Occipital lobe (tissue), 2 donors: Measurements from ENCODE around the gene SUFU. TPM values are rescaled to one million over a fixed set of nuclear protein-coding genes. Genes with fewer than 3 reads are reported as not detected.
"Not testable (repeated sequence)": the region's sequence is repeated elsewhere in the genome, so short reads cannot be mapped to it uniquely, and the experiment has no call there.

Experiments used
- DNase-seq: peaks from one replicate; lab custom pipeline; 2025; lab: John Stamatoyannopoulos, UW
- total RNA-seq: library from RNA; depleted of rRNA; stranded (reverse); fragments of >200 nt; gene quantifications from one replicate; pipeline ENCODE4 v1.2.3, GENCODE V29; 2014

SUFU gene
- total RNA-seq, 1 donor from 2014 or later: 3.1 TPM

DNA sequence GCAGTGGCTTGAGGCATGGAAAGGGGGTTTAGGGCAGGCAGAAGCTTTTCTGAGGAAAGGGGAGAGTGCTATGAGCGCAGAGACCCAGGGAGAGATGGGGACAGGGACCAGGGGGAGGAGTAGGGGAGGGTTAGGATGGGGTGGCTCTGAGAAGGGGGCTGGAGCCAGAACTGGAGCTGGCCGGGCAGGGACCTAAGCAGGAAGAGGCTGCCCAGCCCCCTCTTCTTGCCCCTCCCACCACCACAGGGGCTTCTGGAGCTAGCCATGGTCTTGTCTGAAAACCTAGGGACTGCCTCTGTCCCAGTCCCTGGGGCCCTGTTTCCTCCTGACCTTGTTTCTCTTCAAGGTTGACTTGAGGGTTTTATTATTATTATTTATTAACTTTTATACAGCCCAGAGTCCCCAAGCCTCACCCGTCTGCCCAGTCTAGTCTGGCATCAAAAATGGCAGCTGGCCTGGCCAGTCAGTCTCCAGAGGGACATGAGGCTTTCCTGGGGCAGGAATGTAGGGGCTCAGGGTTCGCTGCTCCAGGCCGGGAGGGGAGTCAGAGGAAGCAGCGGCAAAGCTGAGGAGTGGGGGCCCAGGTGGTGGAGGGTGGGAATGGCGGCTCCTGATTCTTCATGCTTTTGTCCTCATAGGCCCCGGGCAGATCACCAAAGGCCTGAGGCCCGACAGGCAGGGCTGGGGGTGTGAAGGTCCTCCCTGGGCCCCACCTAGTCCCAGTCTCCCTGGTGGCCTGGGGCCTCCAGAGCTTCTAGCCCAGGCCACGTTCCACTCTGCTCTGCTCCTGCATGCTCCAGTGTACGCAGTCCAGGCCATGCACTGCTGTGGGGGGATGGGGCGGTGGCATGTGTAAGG, 146.3 kb downstream of the SUFU start:
- no peak for DNase-seq

DNA sequence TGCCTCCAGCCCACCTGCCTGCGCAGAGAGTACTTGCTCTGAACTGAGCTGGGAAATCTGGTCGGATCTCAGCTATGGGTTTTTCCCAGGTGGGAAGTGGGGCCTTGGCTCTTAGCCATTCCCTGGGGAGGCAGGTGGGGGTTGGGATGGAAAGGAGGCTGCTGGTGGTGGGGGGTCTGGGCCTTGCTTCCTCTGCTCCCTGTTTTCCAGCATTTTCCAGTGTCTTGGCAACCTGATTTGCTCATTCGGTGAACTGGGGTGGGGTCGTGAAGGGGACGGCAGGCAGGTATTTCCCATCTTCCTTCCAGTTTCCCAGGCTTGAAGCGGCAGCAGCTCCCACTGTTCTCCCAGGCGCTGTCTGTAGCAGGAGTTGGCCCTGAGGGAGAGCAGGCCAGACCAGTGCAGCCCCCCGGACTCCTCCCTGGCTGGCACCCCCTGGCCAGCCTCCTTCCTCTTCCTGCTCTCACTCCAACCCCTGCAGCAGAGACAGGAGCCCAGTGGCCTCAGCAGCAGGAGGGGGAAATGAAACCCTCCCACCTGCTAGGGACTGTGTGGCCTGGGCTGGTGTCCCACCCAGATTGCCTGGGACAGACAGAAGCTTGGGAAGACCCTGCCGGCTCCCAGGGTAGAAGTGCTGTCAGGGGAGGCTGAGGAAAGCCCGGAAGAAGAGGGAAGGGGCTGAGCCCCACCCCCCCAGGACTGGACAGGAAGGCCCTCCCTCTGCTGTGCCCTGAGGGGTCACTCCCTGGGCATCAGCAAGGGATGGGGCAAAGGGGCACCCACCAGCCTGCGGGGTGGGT, 147.1 kb downstream of the SUFU start:
- DNase-seq: no peak

- no peak for DNase-seq
These were observed 147.8 kb downstream of the SUFU start for GRCh38 chr10:102651455-102652169.

GRCh38 chr10:102652170-102652916, 148.6 kb downstream of the SUFU start:
- DNase-seq: no peak

DNA sequence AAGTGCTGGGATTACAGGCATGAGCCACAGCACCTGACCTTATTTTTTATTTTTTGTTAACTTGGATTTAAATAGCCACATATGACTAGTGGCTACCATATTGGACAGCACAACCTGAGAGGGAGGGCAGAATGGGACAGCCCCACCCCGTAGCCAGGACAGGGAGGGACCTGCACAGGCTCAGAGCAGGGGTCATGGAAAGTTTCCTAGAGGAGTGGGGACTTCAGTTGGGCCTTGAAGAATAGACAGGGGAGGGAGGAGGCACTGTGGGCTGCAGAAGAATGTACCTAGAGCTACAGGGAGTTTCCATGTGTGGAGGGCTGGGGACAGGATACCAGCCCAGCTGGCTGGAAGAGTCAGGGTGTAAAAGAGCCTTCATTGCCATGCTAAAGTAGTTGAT, 149.3 kb downstream of the SUFU start:
- DNase-seq: no peak

DNA sequence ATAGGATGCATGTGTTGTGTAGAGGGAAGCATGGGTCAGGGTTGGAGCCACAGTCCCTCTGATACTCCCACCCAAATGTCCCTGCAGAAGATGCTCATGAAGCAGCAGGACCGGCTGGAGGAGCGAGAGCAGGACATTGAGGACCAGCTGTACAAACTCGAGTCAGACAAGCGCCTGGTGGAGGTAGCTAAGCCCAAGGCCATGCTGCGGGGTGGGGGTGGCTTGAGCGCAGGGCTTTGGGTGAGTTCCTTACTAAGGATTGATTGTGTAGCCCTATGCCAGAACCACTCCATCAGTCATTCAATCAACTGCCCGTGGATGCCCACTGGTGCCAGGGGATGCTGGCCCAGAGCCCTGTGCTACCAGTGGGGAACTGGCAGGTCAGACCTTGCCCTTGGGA, 150.8 kb downstream of the SUFU start:
- no peak for DNase-seq

GRCh38 chr10:102654969-102655368, 151.2 kb downstream of the SUFU start:
- DNase-seq: no peak

- DNase-seq: no peak
These were observed 152.3 kb downstream of the SUFU start for GRCh38 chr10:102656026-102656425.

DNA sequence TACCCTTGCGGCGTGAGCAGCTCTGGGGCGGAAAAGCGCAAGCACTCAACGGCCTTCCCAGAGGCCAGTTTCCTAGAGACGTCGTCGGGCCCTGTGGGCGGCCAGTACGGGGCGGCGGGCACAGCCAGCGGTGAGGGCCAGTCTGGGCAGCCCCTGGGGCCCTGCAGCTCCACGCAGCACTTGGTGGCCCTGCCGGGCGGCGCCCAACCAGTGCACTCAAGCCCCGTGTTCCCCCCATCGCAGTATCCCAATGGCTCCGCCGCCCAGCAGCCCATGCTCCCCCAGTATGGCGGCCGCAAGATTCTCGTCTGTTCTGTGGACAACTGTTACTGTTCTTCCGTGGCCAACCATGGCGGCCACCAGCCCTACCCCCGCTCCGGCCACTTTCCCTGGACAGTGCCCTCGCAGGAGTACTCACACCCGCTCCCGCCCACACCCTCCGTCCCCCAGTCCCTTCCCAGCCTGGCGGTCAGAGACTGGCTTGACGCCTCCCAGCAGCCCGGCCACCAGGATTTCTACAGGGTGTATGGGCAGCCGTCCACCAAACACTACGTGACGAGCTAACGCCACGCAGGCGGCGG, 153.1 kb downstream of the SUFU start:
- no peak for DNase-seq

GRCh38 chr10:102657451-102657850, 153.7 kb downstream of the SUFU start:
- DNase-seq: no peak

DNA sequence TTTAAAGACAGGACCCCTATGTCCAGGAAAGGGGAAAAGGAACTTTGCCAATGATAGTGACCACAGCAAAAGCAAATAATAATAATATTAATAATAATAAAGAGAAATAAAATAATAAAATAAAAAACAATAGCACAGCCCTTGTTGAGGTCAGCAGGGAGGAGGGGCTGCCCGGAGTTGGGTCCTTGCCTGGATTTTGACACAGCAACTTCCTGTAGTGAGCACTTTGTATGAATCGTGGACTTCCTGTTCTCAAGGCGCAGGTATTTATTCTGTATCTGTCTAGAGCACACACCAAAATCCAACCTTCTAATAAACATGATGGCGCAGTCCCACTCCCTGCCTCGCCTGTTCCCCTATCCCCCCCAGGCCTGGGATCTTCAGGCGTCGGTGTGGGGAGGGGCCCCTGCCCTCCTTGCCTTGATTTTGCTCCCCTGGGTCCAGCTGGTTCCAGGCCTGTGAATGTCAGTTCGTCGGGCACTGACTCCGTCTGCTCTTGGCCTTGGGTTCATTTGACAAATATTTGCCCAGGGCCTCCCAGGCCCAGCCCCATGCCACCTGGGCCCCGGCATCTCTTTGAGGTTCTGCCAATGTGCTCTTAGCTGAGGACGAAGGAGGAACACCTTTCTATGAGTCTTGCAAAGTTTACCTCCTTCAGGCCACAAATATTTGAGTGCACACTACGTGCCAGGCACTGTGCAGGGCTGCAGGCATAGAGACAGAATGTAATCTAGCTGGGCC, 154.4 kb downstream of the SUFU start:
- DNase-seq: no peak

GRCh38 chr10:102658802-102659201, 155.0 kb downstream of the SUFU start:
- no peak for DNase-seq

DNA sequence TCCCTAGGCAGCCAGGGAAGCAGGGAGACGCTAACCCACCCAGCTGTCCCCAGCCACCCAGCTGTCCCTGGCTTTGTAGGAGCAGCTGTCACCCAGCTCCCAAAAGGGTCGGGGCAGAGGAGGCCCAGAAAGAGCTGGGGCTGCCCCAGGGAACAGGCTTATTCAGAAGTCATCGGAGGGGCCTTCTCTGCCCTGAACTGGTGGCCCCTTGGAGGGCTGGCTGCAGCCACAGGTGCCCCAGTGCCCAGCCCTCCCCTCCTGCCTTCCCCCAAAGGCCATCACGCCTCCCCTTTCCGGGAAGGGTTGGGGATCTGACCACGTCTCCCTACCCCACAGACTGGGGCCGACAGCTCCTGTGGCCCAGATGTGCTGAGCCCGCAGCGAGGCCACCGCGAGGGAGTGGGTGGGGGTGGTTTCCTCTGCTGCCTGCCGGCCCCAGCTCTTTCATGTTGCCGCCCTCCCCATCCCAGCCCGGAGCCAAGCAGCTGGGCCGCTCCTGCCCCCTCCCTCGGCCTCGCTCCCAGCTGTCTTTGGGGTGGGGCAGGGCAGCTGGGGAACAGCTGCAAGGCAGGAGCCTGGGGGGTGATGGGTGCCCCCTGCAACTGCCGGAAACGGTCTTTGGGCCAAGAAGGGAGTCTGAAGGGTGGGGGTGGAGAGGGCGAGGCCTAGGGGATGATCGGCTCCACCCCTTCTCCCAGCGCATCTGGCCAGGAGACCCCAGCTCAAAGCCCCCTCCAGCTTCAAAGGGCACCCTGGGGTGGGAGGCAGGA, 157.3 kb downstream of the SUFU start:
- peak; percentile 33 for DNase-seq

GRCh38 chr10:102661658-102662028, 157.9 kb downstream of the SUFU start:
- DNase-seq: no peak

DNA sequence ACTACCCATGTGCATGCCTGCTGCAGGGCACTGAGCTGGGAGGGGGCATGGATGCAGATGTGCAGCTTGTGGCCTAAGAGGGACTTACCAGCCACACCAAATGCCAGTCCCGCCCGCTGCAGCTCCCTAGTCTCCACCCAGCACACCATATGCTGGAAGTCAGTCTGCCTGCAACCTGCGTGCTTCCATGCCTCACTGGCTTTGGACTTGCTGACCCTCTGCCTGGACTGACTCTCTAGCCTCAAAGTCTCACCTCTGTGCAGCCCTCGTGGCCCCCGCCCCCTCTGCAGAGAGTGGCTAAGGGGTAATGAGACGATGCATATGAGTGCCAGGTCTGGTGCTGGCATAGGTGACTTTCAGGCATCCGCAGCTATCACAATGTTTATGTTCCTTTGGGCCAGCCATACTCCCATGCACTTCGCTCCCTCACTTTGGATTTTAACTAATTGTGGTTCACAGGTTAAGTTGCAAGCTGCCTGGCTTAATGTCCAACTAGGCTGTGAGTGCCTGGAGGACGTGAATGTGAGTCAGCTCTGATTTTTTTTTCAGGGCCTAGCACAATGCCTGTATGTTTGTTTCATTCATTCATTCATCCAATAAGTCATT, 162.2 kb downstream of the SUFU start:
- no peak for DNase-seq

DNA sequence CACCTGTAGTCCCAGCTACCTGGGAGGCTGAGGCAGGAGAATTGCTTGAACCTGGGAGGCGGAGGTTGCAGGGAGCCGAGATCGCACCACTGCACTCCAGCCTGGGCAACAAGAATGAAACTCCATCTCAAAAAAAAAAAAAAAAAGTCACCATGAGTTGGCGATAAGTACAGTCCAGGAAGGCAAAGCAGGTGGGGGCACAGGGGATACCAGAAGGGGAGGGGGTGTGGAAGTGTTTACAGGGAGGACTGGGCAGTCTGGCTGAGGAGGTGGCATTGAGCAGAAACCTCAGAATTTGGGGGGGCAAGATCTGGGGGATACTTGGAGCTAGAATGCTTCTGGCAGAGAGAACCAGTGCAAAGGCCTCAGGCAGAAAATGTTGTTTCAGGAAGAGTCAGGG, 163.6 kb downstream of the SUFU start:
- DNase-seq: not testable (repeated sequence)

DNA sequence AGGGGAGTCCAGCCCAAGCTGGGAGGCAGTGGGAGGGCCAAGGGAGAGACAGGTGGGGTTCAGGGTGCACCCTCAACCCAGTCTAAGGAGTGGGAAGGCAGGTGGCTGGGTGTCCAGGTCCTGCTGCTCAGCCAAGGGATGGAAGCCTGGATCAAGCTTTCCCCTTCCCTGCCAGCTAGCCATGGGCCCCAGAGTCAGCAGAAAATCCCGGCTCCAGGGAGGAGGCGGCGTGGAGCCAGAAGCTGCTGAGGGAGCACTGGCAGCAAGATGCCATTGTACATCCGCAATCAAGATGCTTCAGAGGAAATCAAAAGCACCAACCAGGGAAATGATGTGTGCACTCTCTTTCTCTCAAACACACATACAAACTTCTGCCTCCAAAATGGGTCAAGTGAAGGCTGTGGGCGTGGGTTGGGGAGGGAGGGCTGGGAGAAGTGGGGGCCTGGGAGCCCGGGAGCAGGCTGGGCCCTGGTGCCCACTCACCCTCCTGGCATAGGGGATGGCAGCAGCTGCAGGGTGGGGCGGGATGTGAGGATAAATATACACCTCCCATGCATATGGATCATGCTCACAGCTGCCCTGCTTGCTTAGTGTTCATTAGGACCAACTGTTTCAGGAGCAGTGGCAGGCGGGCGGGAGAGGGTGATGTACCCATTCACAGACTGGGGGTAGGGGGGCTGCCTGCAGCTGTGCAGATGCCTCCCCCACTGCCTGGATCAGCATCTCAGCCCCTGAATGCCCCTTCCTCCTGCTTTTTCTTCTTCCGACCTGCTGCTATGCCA, 164.7 kb downstream of the SUFU start:
- DNase-seq: peak; percentile 71
